SU-DHL-6 (cell line): ENCODE data around the gene INTS15.

Source experiments
- CTCF ChIP-seq: fragments of 200-600 bp; sonication (generic); IDR thresholded peaks from one replicate; pipeline ENCODE4 v1.5.1; 2017; ENCODE audit warnings: antibody characterized with exemption, mild to moderate bottlenecking, low read length, moderate library complexity; ENCODE audit not compliant: insufficient read depth, poor library complexity, severe bottlenecking
- EZH2phosphoT487 ChIP-seq: fragments of 200-600 bp; sonication (generic), shearing (Covaris generic); conservative IDR thresholded peaks from 2 replicates; pipeline ENCODE4 v1.6.1; 2018; ENCODE audit warnings: mild to moderate bottlenecking, antibody characterized with exemption, low read length, moderate library complexity, mixed read lengths

GRCh38 chr7:6608794-6609193, 19.0 kb downstream of the INTS15 start:
- no peak for TF ChIP-seq CTCF
- no peak for TF ChIP-seq EZH2phosphoT487
